ENCODE results near the gene CCDC88C.
A peak's percentile ranks its signal among the peaks of the same experiment; 100 is the strongest.

CCDC88C gene

GRCh38 chr14:91327661-91328312, 89.8 kb downstream of the CCDC88C start:
- H3K9me3 Mint-ChIP-seq, result no peaks in the 10 kb centered on the region
- H3K4me3 Mint-ChIP-seq, result no peak overlapping the region
- no peaks in the 10 kb centered on the region for H3K27me3 Mint-ChIP-seq
- peak overlapping the region; percentile 92 for H3K27ac Mint-ChIP-seq
- H3K4me1 Mint-ChIP-seq, result peaks cover 96% of the 10 kb centered on the region
- peaks cover 7% of the 10 kb centered on the region for H3K36me3 Mint-ChIP-seq

- Mint-ChIP-seq H3K36me3 (peaks cover 7% of the 10 kb centered on the region), H3K9me3 (no peaks in the 10 kb centered on the region), H3K4me3 (no peak overlapping the region)
Measured at GRCh38 chr14:91327250-91327595, 90.4 kb downstream of the CCDC88C start.

GRCh38 chr14:91326514-91327249, 90.9 kb downstream of the CCDC88C start:
- H3K9me3 Mint-ChIP-seq, result no peaks in the 10 kb centered on the region
- H3K36me3 Mint-ChIP-seq, result peaks cover 7% of the 10 kb centered on the region

More at GRCh38 chr14:91327250-91327595, 90.4 kb downstream of the CCDC88C start:
- H3K27me3 Mint-ChIP-seq, result no peaks in the 10 kb centered on the region
- peaks cover 96% of the 10 kb centered on the region for H3K4me1 Mint-ChIP-seq
- peak overlapping the region; percentile 84 for H3K27ac Mint-ChIP-seq

GRCh38 chr14:91324606-91325575, 92.7 kb downstream of the CCDC88C start:
- Mint-ChIP-seq H3K27ac (peak overlapping the region; percentile 99), H3K9me3 (no peaks in the 10 kb centered on the region), H3K27me3 (no peaks in the 10 kb centered on the region), H3K36me3 (peaks cover 7% of the 10 kb centered on the region), H3K4me1 (peaks cover 84% of the 10 kb centered on the region), H3K4me3 (peak overlapping the region; percentile 90)

More at GRCh38 chr14:91326514-91327249, 90.9 kb downstream of the CCDC88C start:
- Mint-ChIP-seq H3K27me3 (no peaks in the 10 kb centered on the region), H3K27ac (peak overlapping the region; percentile 89), H3K4me1 (peaks cover 96% of the 10 kb centered on the region), H3K4me3 (peak overlapping the region; percentile 62)

- Mint-ChIP-seq H3K9me3 (no peaks in the 10 kb centered on the region), H3K4me3 (peak overlapping the region; percentile 90), H3K27ac (peak overlapping the region; percentile 99), H3K36me3 (peaks cover 11% of the 10 kb centered on the region), H3K27me3 (no peaks in the 10 kb centered on the region), H3K4me1 (peaks cover 83% of the 10 kb centered on the region)
Measured at GRCh38 chr14:91323671-91324605, 93.7 kb downstream of the CCDC88C start.

- H3K4me3 Mint-ChIP-seq, result peak overlapping the region; percentile 90
- H3K9me3 Mint-ChIP-seq, result no peaks in the 10 kb centered on the region
- H3K4me1 Mint-ChIP-seq, result peaks cover 84% of the 10 kb centered on the region
- H3K27me3 Mint-ChIP-seq, result no peaks in the 10 kb centered on the region
- peak overlapping the region; percentile 99 for H3K27ac Mint-ChIP-seq
- H3K36me3 Mint-ChIP-seq, result peaks cover 13% of the 10 kb centered on the region
Measured at GRCh38 chr14:91323031-91323430, 94.6 kb downstream of the CCDC88C start.

- H3K36me3 Mint-ChIP-seq, result peaks cover 13% of the 10 kb centered on the region
- no peaks in the 10 kb centered on the region for H3K27me3 Mint-ChIP-seq
- H3K4me3 Mint-ChIP-seq, result no peak overlapping the region
- H3K4me1 Mint-ChIP-seq, result peaks cover 84% of the 10 kb centered on the region
- H3K9me3 Mint-ChIP-seq, result no peaks in the 10 kb centered on the region
- peak overlapping the region; percentile 99 for H3K27ac Mint-ChIP-seq
Measured at GRCh38 chr14:91322623-91323022, 95.0 kb downstream of the CCDC88C start.

- Mint-ChIP-seq H3K27me3 (no peaks in the 10 kb centered on the region), H3K9me3 (no peaks in the 10 kb centered on the region), H3K27ac (peak overlapping the region; percentile 17), H3K36me3 (peaks cover 13% of the 10 kb centered on the region), H3K4me1 (peaks cover 84% of the 10 kb centered on the region), H3K4me3 (no peak overlapping the region)
Measured at GRCh38 chr14:91321131-91321530, 96.5 kb downstream of the CCDC88C start.

GRCh38 chr14:91320266-91320665, 97.4 kb downstream of the CCDC88C start:
- Mint-ChIP-seq H3K27me3 (no peaks in the 10 kb centered on the region), H3K27ac (peak overlapping the region; percentile 62), H3K4me3 (no peak overlapping the region), H3K4me1 (peaks cover 84% of the 10 kb centered on the region), H3K9me3 (no peaks in the 10 kb centered on the region), H3K36me3 (peaks cover 14% of the 10 kb centered on the region)

- H3K4me3 Mint-ChIP-seq, result no peak overlapping the region
- H3K4me1 Mint-ChIP-seq, result peaks cover 80% of the 10 kb centered on the region
- H3K9me3 Mint-ChIP-seq, result no peaks in the 10 kb centered on the region
- no peaks in the 10 kb centered on the region for H3K27me3 Mint-ChIP-seq
- peaks cover 17% of the 10 kb centered on the region for H3K36me3 Mint-ChIP-seq
- no peak overlapping the region for H3K27ac Mint-ChIP-seq
Measured at GRCh38 chr14:91318911-91319310, 98.7 kb downstream of the CCDC88C start.

GRCh38 chr14:91317381-91318308, 100.0 kb downstream of the CCDC88C start:
- no peaks in the 10 kb centered on the region for H3K9me3 Mint-ChIP-seq
- no peaks in the 10 kb centered on the region for H3K27me3 Mint-ChIP-seq
- peak overlapping the region; percentile 70 for H3K4me3 Mint-ChIP-seq
- peaks cover 80% of the 10 kb centered on the region for H3K4me1 Mint-ChIP-seq
- peaks cover 19% of the 10 kb centered on the region for H3K36me3 Mint-ChIP-seq
- peak overlapping the region; percentile 93 for H3K27ac Mint-ChIP-seq

- H3K9me3 Mint-ChIP-seq, result no peaks in the 10 kb centered on the region
- peak overlapping the region; percentile 70 for H3K4me3 Mint-ChIP-seq
- H3K4me1 Mint-ChIP-seq, result peaks cover 75% of the 10 kb centered on the region
- no peaks in the 10 kb centered on the region for H3K27me3 Mint-ChIP-seq
- H3K27ac Mint-ChIP-seq, result peak overlapping the region; percentile 93
- peaks cover 19% of the 10 kb centered on the region for H3K36me3 Mint-ChIP-seq
Measured at GRCh38 chr14:91316761-91317160, 100.9 kb downstream of the CCDC88C start.

GRCh38 chr14:91315844-91316267, 101.8 kb downstream of the CCDC88C start:
- H3K36me3 Mint-ChIP-seq, result peaks cover 22% of the 10 kb centered on the region
- no peaks in the 10 kb centered on the region for H3K27me3 Mint-ChIP-seq
- H3K4me3 Mint-ChIP-seq, result peak overlapping the region; percentile 75
- no peaks in the 10 kb centered on the region for H3K9me3 Mint-ChIP-seq
- peaks cover 80% of the 10 kb centered on the region for H3K4me1 Mint-ChIP-seq
- peak overlapping the region; percentile 93 for H3K27ac Mint-ChIP-seq

- H3K36me3 Mint-ChIP-seq, result peaks cover 18% of the 10 kb centered on the region
- peak overlapping the region; percentile 4 for H3K4me3 Mint-ChIP-seq
- H3K27ac Mint-ChIP-seq, result peak overlapping the region; percentile 18
- no peaks in the 10 kb centered on the region for H3K27me3 Mint-ChIP-seq
- H3K4me1 Mint-ChIP-seq, result peaks cover 79% of the 10 kb centered on the region
- no peaks in the 10 kb centered on the region for H3K9me3 Mint-ChIP-seq
Measured at GRCh38 chr14:91313852-91314251, 103.8 kb downstream of the CCDC88C start.
